Posterior vena cava (tissue), 2 donors: ENCODE data around the gene NECAB2. TPM values are rescaled to one million over a fixed set of nuclear protein-coding genes. Genes with fewer than 3 reads are reported as not detected.

Experiments
- DNase-seq: peaks from one replicate; pipeline ENCODE4 v3.0.0-alpha.2; 2020; ENCODE audit warnings: low spot score
- intact Hi-C, 2 donors: fragments of 100-400 bp; cut with DNase I; formaldehyde crosslinking; loops; one replicate each; pipeline versions ENCODE4 v1.14.1 to v1.14.2; 2022 to 2023
- total RNA-seq, 2 donors: library from RNA; stranded (reverse); fragmentation: NEBNext Ultra II Directional; extraction: Animal tissue kit (Norgen Biotek cat#: 25700); gene quantifications; one replicate each; pipeline ENCODE4 v1.2.1, GENCODE V29; 2021
- donor health status: DM: yes; HTN: yes; CAD: no.
- donor health status: DM: yes; HTN: yes; CAD: no.

NECAB2 gene
- total RNA-seq, 2 donors from 2014 or later = 0.71 to 3.0 TPM

DNA sequence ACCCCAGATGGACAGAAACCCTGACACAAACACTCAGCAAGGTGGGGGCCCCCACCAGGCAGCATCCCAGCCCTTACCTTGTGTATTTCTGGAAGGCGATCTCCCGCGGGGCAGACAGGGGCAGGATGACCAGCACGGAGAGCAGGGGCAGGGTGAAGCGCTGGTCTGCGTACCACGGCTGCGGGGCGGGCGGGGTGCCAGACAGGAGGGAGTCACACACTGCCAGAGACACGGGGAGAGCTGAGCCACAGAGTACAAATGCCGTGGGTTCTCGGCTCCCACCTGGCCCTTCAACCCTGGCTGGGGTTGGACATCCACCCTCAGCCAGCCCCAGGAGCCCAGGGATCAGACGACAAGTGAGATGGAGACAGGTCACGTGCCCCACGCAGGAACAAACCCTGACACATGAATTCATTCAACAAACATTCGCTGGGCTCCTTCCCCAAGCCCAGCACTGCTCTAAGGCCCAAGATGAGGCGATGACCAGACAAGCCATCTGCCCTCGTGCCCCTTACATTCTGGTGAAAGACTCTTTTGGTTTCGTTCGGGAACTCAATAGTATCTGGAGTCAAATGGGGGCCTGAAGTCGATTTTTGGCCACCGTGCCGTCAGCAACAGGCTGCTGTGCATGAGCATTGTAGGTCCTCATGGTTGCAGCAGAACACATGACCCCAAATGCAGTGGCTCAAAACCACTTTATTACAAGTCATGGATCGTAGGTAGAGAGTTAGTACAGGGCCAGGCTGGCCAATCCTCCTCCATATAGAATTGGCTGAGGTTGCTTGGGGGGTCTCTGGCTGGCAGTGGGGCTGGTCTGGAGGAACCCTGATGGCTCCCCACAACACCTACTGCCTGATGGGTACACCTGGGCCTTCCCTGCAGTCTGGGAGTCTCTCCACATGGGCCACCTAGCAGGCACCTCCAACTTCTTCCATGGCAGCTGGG is 65.5 kb downstream of the NECAB2 start:
- no peak for DNase-seq
- intact Hi-C loops = no loop called here

DNA sequence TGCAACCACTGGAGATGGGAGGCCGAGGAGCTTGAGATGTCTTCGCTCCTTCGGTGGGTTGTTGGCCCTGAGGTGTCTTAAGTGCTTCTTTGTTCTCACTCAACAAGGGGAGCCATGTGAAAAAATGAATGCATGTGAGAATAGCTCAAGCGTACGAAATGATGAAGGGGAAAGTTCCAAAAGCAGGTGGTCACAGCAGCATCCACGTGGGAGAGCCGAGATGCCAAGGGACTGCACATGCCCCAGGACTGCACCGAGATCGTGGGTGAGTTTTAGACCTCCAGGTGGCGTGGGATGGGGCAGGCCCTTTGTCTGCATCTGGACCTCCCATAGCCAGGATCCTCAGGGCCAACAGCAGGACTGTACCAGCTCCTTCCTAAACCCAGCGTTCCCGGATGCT is 66.5 kb downstream of the NECAB2 start:
- intact Hi-C loops = no loop called here

DNA sequence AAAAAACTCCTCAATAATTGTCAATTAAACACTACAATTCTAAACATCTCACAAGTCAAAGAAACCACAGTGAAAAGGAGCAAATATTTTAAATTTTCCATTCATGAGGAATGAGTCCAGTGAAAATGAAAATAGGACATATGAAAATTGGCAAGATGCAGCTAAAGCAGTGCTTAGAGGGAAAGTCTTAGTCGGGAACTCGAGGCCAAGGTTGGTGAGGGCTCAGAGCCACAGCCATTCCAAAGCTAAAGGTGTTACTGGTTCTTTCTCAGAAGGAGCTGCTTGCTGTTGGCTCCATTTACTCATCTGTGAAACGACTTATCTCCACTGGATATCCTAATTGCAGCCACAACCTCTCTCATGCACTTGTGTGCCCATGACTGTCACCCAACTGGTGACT is 68.1 kb downstream of the NECAB2 start:
- DNase-seq = no peak
- intact Hi-C loops = no loop called here

More for the DNA sequence above, 66.5 kb downstream of the NECAB2 start:
- DNase-seq = no peak

DNA sequence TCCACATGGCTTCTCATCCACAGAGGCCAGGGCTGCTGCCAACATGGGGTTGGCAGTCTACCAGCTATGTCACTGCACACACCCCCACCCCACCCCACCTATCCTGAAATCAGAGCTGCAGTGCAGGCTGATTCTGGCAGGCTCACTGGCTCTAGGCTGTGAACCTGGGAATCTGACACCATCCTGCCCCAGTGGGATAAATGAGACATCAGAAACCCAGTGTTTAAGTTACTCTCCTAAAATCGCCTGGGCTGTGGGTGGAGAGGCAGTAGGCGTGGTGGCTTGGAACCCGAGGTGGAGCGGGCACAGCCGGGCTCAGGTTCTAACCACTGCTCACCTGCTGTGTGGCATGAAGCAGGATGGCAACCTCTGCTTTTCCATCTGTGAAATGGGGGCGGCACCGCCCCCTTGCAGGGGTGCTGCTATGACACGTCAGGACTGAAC is 69.0 kb downstream of the NECAB2 start:
- intact Hi-C loops = no loop called here
- DNase-seq = no peak

DNA sequence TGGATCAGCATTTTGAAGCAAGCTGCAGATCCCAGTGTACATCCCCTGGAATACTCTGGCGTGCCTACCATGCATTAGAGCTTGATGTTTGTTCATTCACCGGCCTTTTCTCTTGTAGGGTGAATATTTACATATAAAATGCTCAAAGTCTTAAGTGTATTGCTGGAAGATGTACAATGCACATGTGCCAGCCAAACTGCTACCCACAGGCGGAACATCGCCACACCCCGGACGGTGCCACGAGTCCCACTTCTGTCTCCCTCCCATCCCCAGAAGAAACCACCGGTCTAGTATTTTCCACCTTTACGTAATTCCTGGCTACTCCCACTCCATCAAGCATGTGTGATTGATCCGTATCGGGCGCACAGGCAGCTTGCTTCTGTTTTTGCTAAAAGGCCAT is 70.4 kb downstream of the NECAB2 start:
- intact Hi-C loops = no loop called here
- no peak for DNase-seq

DNA sequence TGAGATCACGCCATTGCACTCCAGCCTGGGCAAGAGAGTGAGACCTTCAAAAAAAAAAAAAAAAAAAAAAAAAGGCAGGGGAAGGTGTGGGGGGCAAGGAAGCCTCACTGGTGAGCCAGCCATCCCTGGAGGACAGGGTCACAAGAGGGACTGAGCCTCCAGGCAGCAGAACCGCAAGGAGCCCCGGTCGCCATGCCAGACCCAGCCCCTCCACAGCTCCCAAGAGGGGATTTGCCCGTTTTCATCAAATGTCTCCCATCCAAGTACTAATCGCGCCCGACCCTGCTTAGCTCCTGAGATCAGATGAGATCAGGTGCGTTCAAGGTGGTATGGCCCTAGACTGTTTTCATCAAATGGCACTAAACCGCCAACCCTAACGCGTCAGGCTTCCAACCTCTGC is 71.7 kb downstream of the NECAB2 start:
- intact Hi-C loops = loop anchor here in 1 of 2 donors (5.0 kb wide), 1 partner anchor 1892 kb away; no protein-coding TSS in a partner anchor
- no peak for DNase-seq

DNA sequence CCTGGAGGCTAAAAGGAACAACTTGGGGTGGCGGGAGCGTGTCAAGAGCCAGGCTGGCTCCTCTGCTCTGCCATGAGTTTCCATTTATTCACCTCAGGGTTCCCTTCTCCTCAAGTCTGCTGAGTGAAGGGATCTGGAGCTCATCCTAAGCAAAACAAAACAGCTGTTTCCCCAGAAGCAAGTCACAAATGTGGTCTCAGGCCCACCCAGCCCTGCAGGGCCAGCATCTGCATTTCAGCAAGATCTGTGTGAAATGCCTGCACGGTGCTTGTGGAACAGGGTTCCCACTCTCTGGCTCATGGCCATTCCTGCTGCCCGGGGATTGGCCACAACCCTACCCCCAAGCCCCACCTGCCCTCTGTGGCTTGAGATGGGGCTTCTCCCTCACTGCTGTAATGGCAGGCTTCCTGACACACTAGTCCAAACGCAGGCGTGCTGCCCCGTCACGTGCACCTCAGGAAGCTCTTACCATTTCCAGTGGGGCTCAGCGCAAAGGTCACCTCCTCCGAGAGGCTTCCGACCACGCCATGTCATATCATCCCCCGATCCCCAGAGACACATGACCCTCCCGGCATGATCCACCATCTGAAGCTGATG is 72.3 kb downstream of the NECAB2 start:
- intact Hi-C loops = loop anchor here in 1 of 2 donors (5.0 kb wide), 1 partner anchor 1893 kb away; no protein-coding TSS in a partner anchor
- no peak for DNase-seq

DNA sequence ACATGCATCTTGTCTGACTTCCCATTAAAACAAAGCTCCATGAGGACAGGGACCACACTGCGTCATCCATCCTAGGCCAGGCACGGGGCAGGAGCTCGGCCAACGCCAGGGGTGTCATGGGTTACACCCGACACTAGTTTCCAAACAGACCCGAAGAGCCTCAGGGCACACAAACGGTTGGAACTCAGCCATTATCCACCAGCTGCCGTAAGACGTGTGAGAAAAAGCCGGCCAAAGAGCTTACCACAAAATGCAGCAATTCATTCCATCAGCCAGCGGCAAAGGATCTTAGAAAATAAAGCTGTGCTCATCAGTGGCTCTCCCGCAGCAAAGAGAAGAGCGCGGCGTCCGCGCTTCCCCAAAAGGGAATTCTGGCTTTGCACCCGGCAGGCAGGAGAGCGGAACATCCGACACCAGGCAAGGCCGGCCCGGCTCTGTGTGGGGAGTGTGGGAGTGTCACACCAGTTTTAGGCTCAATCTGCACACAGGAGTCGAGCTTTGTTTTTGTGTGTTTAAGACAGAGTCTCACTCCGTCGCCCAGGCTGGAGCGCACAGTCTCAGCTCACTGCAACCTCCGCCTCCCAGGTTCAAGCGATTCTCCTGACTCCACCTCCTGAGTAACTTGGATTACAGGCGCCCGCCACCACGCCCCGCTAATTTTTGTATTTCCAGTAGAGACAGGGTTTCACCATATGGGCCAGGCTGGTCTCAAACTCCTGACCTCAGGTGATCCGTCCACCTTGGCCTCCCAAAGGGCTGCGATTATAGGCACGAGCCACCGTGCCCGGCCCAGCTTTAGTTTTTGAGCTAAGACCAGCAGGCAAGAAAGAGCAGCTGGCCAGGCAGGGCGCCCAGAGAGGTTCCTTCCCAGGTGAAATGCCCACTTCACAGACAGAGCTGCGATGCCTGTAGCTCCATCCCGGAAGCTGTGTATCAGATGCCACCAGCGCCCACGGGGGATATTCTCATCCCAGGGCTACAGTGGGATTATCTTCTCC is 73.1 kb downstream of the NECAB2 start:
- DNase-seq = peak; percentile 80
- intact Hi-C loops = loop anchor here in 1 of 2 donors (5.0 kb wide), 1 partner anchor 1894 kb away; no protein-coding TSS in a partner anchor

DNA sequence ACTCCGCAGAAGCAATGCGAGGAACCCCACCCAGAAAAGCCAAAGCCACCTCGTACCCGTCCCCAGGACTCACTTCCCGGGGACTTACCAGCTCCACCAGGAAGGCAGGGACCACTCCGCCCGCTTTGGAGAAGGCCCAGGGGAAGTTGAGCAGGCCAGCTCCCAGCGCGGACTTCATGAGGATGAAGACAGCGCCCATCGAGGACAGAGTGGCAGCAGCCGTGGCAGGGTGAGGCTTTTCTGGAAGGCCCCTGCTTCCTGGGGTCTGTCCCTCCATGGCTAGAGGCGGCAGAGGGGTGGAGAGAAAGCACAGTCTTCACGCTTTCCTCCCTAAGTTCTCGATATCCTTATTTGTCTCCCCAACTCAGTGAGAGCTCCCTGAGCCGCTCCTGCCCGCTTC is 73.8 kb downstream of the NECAB2 start:
- DNase-seq = no peak
- intact Hi-C loops = loop anchor here in 1 of 2 donors (5.0 kb wide), 1 partner anchor 1895 kb away; no protein-coding TSS in a partner anchor

DNA sequence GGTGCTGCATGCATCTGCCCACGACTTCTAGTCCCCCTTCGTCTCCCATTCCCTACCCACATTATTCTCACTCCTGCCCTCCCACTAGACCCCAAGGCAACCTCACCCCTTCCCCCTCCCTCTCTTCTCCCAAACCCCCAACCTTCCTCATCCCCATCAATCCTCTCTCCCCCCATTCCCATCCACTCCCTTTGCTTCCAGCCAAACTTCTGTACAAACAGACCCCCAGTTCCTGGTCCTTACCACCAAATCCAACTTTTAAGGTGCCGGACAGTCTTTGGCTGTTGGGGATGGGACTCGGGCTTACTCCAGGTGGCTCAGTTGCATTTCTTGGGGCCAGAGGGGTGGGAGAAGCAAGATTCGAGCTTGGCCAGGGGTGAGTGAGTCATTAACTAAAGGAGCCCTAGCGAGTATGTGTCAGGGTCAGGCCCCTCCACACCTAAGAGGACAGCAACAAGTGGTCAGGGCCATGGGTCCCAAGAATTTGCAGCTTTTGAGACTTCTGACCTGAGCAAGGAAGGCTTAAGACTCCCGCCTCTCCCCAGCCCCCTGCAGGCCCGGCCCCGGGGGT is 74.3 kb downstream of the NECAB2 start, which contains the start of gene SLC38A8:
SLC38A8 (minus strand) TSS at position 488 of the 571 bp plus-strand sequence. CDS start 638 bp downstream, outside the sequence.
- peak; percentile 53 for DNase-seq
- intact Hi-C loops = loop anchor here in 1 of 2 donors (5.0 kb wide), 1 partner anchor 1895 kb away; no protein-coding TSS in a partner anchor

DNA sequence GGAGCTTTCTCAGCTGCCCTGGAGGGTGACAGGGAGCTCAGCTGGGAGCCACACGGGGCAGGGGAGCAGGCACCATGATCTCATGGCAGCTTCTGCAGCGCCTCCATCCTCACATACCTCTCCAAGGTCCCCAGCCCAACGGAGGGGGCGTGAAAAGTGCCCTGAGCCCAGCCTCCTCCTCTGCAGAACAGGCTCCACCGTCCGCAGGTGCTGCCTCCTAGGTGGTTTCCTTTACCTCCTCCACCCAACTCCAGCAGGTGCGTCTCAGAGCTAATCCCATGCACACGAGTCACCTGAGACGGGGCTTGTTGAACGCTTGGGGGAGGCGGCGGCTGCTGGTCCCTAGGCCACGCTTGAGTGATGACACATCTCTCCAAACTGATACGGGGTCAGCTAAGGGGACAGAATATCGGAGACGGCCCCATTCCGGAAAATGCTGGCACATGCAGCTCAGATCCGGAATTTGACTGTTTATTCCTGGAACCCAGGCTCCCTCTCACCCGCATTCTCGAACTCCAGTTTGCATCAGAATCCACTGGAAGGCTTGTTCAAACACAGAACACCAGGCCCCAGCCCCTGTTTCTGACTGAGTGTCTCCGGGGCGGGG is 74.9 kb downstream of the NECAB2 start:
- peak; percentile 67 for DNase-seq
- intact Hi-C loops = loop anchor here in 1 of 2 donors (5.0 kb wide), 1 partner anchor 1896 kb away; no protein-coding TSS in a partner anchor

DNA sequence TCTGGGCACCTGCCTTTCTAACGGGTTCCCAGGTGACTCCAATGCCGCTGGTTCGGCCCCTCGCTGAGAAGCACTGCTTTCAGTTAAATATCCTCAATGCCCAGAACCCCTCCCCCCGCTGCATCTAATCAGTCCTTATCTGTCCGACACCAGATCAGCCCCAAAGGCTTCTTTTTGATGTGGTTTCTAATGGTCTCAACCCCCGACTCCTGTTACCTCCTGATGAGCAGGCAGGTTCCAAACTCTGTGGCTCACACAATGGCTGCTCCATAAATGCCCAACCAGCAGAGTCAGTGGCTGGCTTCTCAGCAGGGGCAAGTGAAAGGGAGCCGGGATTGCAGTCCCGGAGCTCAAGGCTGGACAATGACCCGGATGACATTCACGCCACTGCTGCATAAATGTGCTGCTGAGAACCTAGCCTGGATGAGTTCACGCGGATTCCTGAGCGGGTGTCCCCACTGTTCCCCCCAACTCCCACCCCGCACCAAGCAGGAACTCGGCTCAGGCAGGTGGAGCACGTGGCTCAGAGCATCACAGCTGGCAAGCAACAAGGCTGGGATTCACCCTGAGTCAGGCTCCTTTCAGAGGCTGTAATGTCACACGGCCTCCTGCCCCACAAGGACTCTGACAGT is 75.6 kb downstream of the NECAB2 start:
- intact Hi-C loops = loop anchor here in 1 of 2 donors (5.0 kb wide), 1 partner anchor 1896 kb away; no protein-coding TSS in a partner anchor
- DNase-seq = peak; percentile 58

DNA sequence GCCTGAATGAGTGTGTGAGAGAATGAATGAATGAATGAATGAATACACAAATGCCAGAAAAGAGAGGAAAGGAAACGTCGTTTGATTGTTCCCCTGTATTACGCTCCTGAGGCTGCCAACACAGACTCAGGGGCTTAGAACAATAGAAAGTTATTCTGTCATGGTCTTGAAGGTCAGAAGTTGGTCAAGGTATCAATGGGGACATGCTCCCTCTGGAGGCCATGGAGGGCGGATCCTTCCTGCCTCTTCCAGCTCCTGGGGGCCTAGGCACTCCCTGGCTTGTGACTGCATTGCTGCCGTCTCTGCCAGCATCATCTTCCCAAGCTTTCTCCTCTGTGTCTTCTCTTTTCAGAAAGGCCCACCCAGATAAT is 76.1 kb downstream of the NECAB2 start:
- DNase-seq = peak; percentile 12

DNA sequence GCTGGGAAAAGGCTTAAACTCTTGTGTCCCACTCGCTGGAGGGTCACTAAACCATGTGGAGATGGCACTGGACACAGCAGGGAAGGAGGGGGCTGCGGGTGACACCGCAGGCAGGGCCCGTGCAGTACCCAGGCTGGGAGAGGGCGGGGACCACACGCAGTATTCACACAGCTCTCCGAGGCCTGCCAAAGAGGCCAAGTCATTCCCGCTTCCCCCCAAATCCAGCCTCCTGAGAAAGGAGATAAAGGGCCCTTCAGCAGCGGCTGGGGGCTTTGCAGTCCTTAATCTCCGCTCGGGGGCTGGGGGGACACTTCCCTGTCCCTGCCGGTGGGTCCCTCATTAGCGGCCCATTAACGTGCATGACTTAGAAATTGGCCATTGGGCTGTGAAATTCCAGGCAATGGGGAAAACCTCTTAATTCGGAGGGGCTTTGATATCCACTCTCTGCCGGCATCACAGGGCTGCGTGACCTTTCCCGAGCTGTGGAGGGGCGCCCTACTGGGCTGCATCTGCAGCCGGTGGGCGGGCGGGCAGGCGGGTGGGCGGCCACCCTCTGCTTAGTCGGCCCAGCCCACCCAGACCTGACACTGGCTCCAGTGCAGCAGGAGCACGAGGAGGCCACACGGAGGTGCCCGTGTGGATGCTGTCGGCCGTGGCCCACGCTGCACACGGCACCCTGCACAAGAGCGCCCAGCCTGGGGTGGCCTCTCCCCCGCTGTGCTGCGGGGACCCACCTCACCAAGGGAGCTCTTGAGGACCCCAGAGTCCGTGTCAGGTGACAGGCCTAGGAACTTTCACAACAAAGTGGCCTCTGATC is 77.2 kb downstream of the NECAB2 start:
- intact Hi-C loops = no loop called here
- DNase-seq = peak; percentile 69

More for the DNA sequence above, 76.1 kb downstream of the NECAB2 start:
- intact Hi-C loops = loop anchor here in 1 of 2 donors (5.0 kb wide), 1 partner anchor 1897 kb away; no protein-coding TSS in a partner anchor

DNA sequence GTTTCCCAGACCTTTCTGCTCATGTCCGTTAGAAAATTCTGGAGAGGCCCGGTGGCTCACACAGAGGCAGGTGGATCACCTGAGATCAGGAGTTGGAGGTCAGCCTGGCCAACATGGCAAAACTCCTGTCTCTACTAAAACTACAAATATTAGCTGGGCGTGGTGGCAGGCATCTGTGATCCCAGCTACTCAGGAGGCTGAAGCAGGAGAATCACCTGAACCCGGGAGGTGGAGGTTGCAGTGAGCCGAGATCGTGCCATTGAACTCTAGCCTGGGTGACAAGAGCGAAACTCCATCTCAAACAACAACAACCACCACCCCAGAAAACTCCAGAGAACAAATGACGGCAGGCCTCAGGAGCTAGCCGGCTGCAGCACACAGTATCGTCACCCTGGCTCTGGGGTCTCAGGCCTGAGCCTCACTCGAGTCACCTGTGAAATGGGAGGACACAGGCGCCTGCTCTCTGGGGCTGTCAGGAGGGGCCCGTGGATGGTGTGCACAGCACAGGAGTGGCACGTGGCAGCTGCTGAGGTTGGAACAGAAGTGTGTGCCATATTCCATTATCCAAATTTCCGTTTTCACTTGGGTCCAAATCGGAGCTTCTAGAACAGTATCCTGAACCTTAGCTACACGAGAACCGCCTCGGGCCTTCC is 77.9 kb downstream of the NECAB2 start:
- intact Hi-C loops = no loop called here
- peak; percentile 62 for DNase-seq

DNA sequence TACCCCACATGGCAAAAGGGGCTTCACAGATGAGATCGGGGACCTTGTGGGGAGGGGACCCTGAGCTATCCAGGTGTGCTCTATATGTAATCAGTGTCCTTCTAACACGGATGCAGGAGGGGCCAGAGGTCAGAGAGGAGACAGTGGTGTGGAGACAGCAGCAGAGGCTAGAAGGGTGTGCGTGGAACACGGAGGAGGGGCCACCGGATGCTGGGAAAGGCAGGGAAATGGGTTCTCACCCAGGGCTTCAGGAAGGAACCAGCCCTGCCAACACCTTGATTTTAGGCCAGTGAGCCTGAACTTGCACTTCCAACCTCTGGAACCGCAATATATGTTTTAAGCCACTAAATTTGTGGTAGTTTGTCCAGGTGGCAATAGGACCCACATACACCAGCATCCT is 79.2 kb downstream of the NECAB2 start:
- intact Hi-C loops = no loop called here
- DNase-seq = peak; percentile 59
